HG03460 (cell line): Measurements from ENCODE around the gene CDPF1.
A peak's percentile ranks its signal among the peaks of the same experiment; 100 is the strongest.

Experiments used
- ATAC-seq: cut with Tn5 transposase; IDR thresholded peaks from one replicate; pipeline ENCODE4 v1.9.1; 2021; ENCODE audit not compliant: unreplicated experiment

Gene CDPF1

GRCh38 chr22:46250035-46250782, at the start of gene CDPF1:
CDPF1 (minus strand) TSS chr22:46250293; CDS start chr22:46248284, 2,009 bp downstream.
- ATAC-seq: peak; percentile 76

GRCh38 chr22:46299101-46299500, 49.0 kb upstream of the CDPF1 start:
- no peak for ATAC-seq

GRCh38 chr22:46297151-46297812, 47.2 kb upstream of the CDPF1 start:
- peak; percentile 11 for ATAC-seq

- ATAC-seq: peak; percentile 87
Measured at GRCh38 chr22:46296257-46297150, 46.4 kb upstream of the CDPF1 start, which contains the start of gene GTSE1. GTSE1 (plus strand) TSS chr22:46296870; CDS start chr22:46297401, 531 bp downstream.

- no peak for ATAC-seq
Measured at GRCh38 chr22:46295277-46295971, 45.3 kb upstream of the CDPF1 start.

GRCh38 chr22:46294784-46295183, 44.7 kb upstream of the CDPF1 start:
- ATAC-seq: no peak

- ATAC-seq: no peak
Measured at GRCh38 chr22:46293577-46294260, 43.6 kb upstream of the CDPF1 start.

GRCh38 chr22:46292732-46293131, 42.6 kb upstream of the CDPF1 start:
- no peak for ATAC-seq

- ATAC-seq: no peak
Measured at GRCh38 chr22:46292173-46292572, 42.1 kb upstream of the CDPF1 start.

GRCh38 chr22:46290843-46291785, 41.0 kb upstream of the CDPF1 start:
- ATAC-seq: no peak

- no peak for ATAC-seq
Measured at GRCh38 chr22:46290121-46290842, 40.2 kb upstream of the CDPF1 start.

GRCh38 chr22:46289244-46289891, 39.3 kb upstream of the CDPF1 start:
- no peak for ATAC-seq

- no peak for ATAC-seq
Measured at GRCh38 chr22:46288846-46289243, 38.8 kb upstream of the CDPF1 start.

GRCh38 chr22:46287873-46288751, 38.0 kb upstream of the CDPF1 start:
- no peak for ATAC-seq

GRCh38 chr22:46286941-46287872, 37.1 kb upstream of the CDPF1 start:
- no peak for ATAC-seq

- ATAC-seq: no peak
Measured at GRCh38 chr22:46286006-46286405, 35.9 kb upstream of the CDPF1 start.
